K562 (cell line): ENCODE results near the gene FAXC. TPM values are rescaled to one million over a fixed set of nuclear protein-coding genes. Genes with fewer than 3 reads are reported as not detected.

Experiments used
- CHD2 ChIP-seq: IDR thresholded peaks from 2 replicates; pipeline ENCODE4 v1.6.1; 2011; ENCODE audit warnings: low read depth, low read length
- CHD4 ChIP-seq: fragments of 200-600 bp; sonication (generic); IDR thresholded peaks from 3 replicates; pipeline ENCODE4 v1.6.1; 2012; ENCODE audit warnings: low read depth, mild to moderate bottlenecking, mixed read lengths, low read length, inconsistent platforms; ENCODE audit not compliant: insufficient read depth, insufficient replicate concordance, poor library complexity, severe bottlenecking
- CXXC5 ChIP-seq: fragments of 250-450 bp; sonication (Bioruptor Pico); IDR thresholded peaks from 2 replicates; pipeline ENCODE4 v1.8.0; 2022; ENCODE audit warnings: inconsistent platforms, mild to moderate bottlenecking, moderate library complexity
- ELF4 ChIP-seq: fragments of 450-650 bp; formaldehyde crosslinking; IDR thresholded peaks from 2 replicates; pipeline ENCODE4 v1.4.0; 2022; ENCODE audit warnings: missing genetic modification characterization
- NFE2L1 ChIP-seq: fragments of 450-650 bp; IDR thresholded peaks from 2 replicates; pipeline ENCODE4 v1.6.1; 2016; ENCODE audit warnings: missing genetic modification characterization, low read depth, mild to moderate bottlenecking, missing compliant biosample characterization, moderate library complexity, borderline replicate concordance
- POLR2AphosphoS2 ChIP-seq: IDR thresholded peaks from 2 replicates; pipeline ENCODE4 v1.6.1; 2012; ENCODE audit warnings: low read length, improper control_type of control experiment
- PRPF4 ChIP-seq: fragments of 200-400 bp; formaldehyde crosslinking; IDR thresholded peaks from one replicate; pipeline ENCODE4 v1.6.1; 2017; ENCODE audit warnings: low read length, low read depth, mild to moderate bottlenecking; ENCODE audit not compliant: insufficient read depth, poor library complexity, severe bottlenecking
- ZC3H8 ChIP-seq: fragments of 450-650 bp; IDR thresholded peaks from 2 replicates; pipeline ENCODE4 v1.6.1; 2017
- polyA plus RNA-seq, 8 experiments: library from polyadenylated mRNA; depleted of rRNA in 4 of 8; stranded (reverse) in 5 of 8; unstranded in 3 of 8; fragments of >200 nt; fragmentation: Nextera tagmentation in 2 of 8; fragmentation: Illumina TruSeq in 1 of 8; extraction: Ambion mirVana in 2 of 8; extraction: Trizol in 1 of 8; gene quantifications; 2 replicates each; pipeline versions ENCODE4 v1.2.1 to v1.2.3, GENCODE V29; 2011 to 2014; ENCODE audit warnings: inconsistent platforms in 1 of 8, missing spikeins in 1 of 8
- total RNA-seq, 7 experiments: library from RNA; depleted of rRNA in 6 of 7; stranded (reverse); fragments of >200 nt in 6 of 7; fragmentation: Illumina TruSeq in 2 of 7; extraction: Trizol in 2 of 7; gene quantifications; 2 replicates each; pipeline versions ENCODE4 v1.2.1 to v1.2.3, GENCODE V29; 2011 to 2021; ENCODE audit warnings: low replicate concordance in 1 of 7
- TF ChIP-seq, protein P1 (sequence below): sonication (generic); formaldehyde crosslinking; IDR thresholded peaks from 2 replicates; pipeline ENCODE4 v1.8.0; 2023; ENCODE audit warnings: mild to moderate bottlenecking, missing genetic modification reagents

FAXC gene
- total and polyA plus RNA-seq, 9 of the 15 experiments (the other 6 are each of a cell fraction or from before 2014, with no cell fraction given) = 0.06 to 0.40 (median 0.13) TPM; not detected in 5

DNA sequence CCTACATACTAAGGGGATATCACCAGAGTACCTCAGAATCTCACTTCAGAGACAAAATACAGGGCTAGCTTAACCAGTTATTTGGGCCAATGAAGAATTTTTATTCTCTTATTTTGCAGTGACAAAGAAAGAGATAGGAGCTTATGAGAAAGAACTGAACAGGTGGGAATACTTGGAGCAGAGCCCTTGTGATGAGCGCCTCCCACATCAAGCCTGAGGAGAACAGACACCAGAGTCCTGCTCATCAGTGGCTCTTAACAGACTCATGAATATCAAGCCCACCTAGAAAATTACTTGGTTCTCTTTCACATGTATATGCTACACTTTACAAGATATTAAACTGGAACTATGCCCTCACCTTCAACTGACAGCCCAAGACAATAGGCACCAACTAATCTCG, 99.0 kb downstream of the FAXC start (continued):
- TF ChIP-seq, protein P1, sequence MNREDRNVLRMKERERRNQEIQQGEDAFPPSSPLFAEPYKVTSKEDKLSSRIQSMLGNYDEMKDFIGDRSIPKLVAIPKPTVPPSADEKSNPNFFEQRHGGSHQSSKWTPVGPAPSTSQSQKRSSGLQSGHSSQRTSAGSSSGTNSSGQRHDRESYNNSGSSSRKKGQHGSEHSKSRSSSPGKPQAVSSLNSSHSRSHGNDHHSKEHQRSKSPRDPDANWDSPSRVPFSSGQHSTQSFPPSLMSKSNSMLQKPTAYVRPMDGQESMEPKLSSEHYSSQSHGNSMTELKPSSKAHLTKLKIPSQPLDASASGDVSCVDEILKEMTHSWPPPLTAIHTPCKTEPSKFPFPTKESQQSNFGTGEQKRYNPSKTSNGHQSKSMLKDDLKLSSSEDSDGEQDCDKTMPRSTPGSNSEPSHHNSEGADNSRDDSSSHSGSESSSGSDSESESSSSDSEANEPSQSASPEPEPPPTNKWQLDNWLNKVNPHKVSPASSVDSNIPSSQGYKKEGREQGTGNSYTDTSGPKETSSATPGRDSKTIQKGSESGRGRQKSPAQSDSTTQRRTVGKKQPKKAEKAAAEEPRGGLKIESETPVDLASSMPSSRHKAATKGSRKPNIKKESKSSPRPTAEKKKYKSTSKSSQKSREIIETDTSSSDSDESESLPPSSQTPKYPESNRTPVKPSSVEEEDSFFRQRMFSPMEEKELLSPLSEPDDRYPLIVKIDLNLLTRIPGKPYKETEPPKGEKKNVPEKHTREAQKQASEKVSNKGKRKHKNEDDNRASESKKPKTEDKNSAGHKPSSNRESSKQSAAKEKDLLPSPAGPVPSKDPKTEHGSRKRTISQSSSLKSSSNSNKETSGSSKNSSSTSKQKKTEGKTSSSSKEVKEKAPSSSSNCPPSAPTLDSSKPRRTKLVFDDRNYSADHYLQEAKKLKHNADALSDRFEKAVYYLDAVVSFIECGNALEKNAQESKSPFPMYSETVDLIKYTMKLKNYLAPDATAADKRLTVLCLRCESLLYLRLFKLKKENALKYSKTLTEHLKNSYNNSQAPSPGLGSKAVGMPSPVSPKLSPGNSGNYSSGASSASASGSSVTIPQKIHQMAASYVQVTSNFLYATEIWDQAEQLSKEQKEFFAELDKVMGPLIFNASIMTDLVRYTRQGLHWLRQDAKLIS (CRISPR knock-in tag) = no peak
- TF ChIP-seq CXXC5 = no peak
- no peak for TF ChIP-seq POLR2AphosphoS2
- no peak for TF ChIP-seq CHD4
- TF ChIP-seq ELF4 (CRISPR knock-in tag) = no peak
- TF ChIP-seq CHD2 = no peak
- TF ChIP-seq ZC3H8 = no peak
- no peak for TF ChIP-seq NFE2L1 (tag)
- no peak for TF ChIP-seq PRPF4
